ENCODE data around the gene SERPINB6.

The SERPINB6 gene

GRCh38 chr6:2982426-2983117 lies 11.2 kb upstream of the SERPINB6 start:
- H3K4me2 ChIP-seq (ENCODE audit: low read length) = no peak overlapping the region

GRCh38 chr6:2980465-2980855 lies 9.1 kb upstream of the SERPINB6 start:
- H3F3A ChIP-seq (ENCODE audit: control insufficient read depth, insufficient read depth) = no peaks in the 10 kb centered on the region
- H3K27me3 ChIP-seq (ENCODE audit: control insufficient read depth, low read length) = peaks cover 51% of the 10 kb centered on the region
- no peak overlapping the region for H3K4me3 ChIP-seq (ENCODE audit: low read length)
- H3K4me2 ChIP-seq (ENCODE audit: low read length) = no peak overlapping the region
- H3K79me2 ChIP-seq (ENCODE audit: control insufficient read depth, low read length) = no peaks in the 10 kb centered on the region
- no peaks in the 10 kb centered on the region for H3K9me3 ChIP-seq (ENCODE audit: control insufficient read depth, insufficient read depth, low read length)
- H3K36me3 ChIP-seq (ENCODE audit: control insufficient read depth, low read length) = no peaks in the 10 kb centered on the region
- no peak for TF ChIP-seq CTCF (IDR thresholded peaks at IDR 0.05; ENCODE audit: low read depth, low read length, poor library complexity, severe bottlenecking)
- TF ChIP-seq EZH2phosphoT487 (IDR thresholded peaks at IDR 0.05; ENCODE audit: borderline replicate concordance, low read length) = no peak
- no peak overlapping the region for H3K27ac ChIP-seq (ENCODE audit: low read depth, low read length)
- H3K9me2 ChIP-seq (replicated peaks; ENCODE audit: control insufficient read depth, low read length) = no peaks in the 10 kb centered on the region
- H4K20me1 ChIP-seq (ENCODE audit: control insufficient read depth, insufficient read depth, low read depth, low read length) = no peaks in the 10 kb centered on the region
- no peaks in the 10 kb centered on the region for H3K4me1 ChIP-seq (ENCODE audit: control insufficient read depth, low read length)

More at GRCh38 chr6:2982426-2983117, 11.2 kb upstream of the SERPINB6 start:
- no peak overlapping the region for H3K4me3 ChIP-seq (ENCODE audit: low read length)
- H4K20me1 ChIP-seq (ENCODE audit: control insufficient read depth, insufficient read depth, low read depth, low read length) = no peaks in the 10 kb centered on the region
- no peaks in the 10 kb centered on the region for H3F3A ChIP-seq (ENCODE audit: control insufficient read depth, insufficient read depth)
- no peaks in the 10 kb centered on the region for H3K9me3 ChIP-seq (ENCODE audit: control insufficient read depth, insufficient read depth, low read length)
- H3K36me3 ChIP-seq (ENCODE audit: control insufficient read depth, low read length) = no peaks in the 10 kb centered on the region
- H3K79me2 ChIP-seq (ENCODE audit: control insufficient read depth, low read length) = no peaks in the 10 kb centered on the region
- TF ChIP-seq CTCF (IDR thresholded peaks at IDR 0.05; ENCODE audit: low read depth, low read length, poor library complexity, severe bottlenecking) (no peak), EZH2phosphoT487 (IDR thresholded peaks at IDR 0.05; ENCODE audit: borderline replicate concordance, low read length) (no peak)
- H3K4me1 ChIP-seq (ENCODE audit: control insufficient read depth, low read length) = no peaks in the 10 kb centered on the region
- H3K9me2 ChIP-seq (replicated peaks; ENCODE audit: control insufficient read depth, low read length) = no peaks in the 10 kb centered on the region
- no peak overlapping the region for H3K27ac ChIP-seq (ENCODE audit: low read depth, low read length)
- H3K27me3 ChIP-seq (ENCODE audit: control insufficient read depth, low read length) = peaks cover 39% of the 10 kb centered on the region

- H3K4me1 ChIP-seq (ENCODE audit: control insufficient read depth, low read length) = no peaks in the 10 kb centered on the region
- H3K9me2 ChIP-seq (replicated peaks; ENCODE audit: control insufficient read depth, low read length) = no peaks in the 10 kb centered on the region
- H3K4me2 ChIP-seq (ENCODE audit: low read length) = no peak overlapping the region
- H3K9me3 ChIP-seq (ENCODE audit: control insufficient read depth, insufficient read depth, low read length) = no peaks in the 10 kb centered on the region
- TF ChIP-seq CTCF (IDR thresholded peaks at IDR 0.05; ENCODE audit: low read depth, low read length, poor library complexity, severe bottlenecking) (no peak), EZH2phosphoT487 (IDR thresholded peaks at IDR 0.05; ENCODE audit: borderline replicate concordance, low read length) (no peak)
- no peaks in the 10 kb centered on the region for H3K79me2 ChIP-seq (ENCODE audit: control insufficient read depth, low read length)
- no peaks in the 10 kb centered on the region for H4K20me1 ChIP-seq (ENCODE audit: control insufficient read depth, insufficient read depth, low read depth, low read length)
- H3F3A ChIP-seq (ENCODE audit: control insufficient read depth, insufficient read depth) = no peaks in the 10 kb centered on the region
- H3K27me3 ChIP-seq (ENCODE audit: control insufficient read depth, low read length) = peaks cover 51% of the 10 kb centered on the region
- H3K27ac ChIP-seq (ENCODE audit: low read depth, low read length) = no peak overlapping the region
- no peaks in the 10 kb centered on the region for H3K36me3 ChIP-seq (ENCODE audit: control insufficient read depth, low read length)
- no peak overlapping the region for H3K4me3 ChIP-seq (ENCODE audit: low read length)
Observed at GRCh38 chr6:2979819-2980464, 8.6 kb upstream of the SERPINB6 start.
